ENCODE data around the gene NUP133.

NUP133 gene

DNA sequence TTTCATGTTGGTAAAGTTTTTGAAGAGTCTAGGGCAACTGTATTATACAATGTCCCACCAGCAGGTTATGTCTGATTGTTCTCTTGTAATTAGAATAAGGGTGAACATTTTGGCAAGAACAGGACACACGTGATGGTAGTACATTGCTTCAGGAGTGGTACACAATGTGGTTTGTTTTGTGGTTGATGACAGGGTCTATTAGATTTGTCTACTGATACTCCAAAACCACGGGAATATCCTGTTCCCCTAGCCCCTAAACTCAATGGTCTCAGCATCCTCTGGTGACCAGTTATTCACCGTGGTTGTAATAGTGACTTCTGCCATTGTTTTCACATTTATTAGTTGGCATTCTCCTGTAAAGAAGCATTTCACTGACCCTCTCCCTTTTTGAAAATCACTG, 52.1 kb downstream of the NUP133 start:
- in situ Hi-C loops (cut with MboI; ENCODE audit: low sequenced_read_pairs): no loop called here

DNA sequence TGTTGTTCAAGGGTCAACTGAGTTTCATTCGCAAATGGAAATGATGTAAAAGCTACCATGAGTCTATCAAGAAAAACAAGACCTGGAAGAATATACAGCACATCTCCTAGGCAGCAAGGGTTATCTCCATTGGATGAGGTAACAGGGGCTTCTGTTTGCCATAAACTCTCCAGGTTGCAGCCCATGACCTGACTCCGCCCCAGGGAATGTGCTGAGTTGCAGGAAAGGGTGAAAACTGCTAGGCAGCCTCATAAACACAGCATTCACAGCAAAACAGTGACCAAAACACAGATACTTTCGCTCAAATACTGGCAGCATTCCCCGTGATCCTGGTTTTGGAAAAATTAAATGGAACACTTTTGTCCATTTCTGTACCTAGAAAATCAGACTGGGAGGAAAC, 54.1 kb downstream of the NUP133 start:
- Histone ChIP-seq H3K36me3 (replicated peaks) (peaks cover 59% of the 10 kb centered on the region), H3K4me3 (no peak overlapping the region), H3K4me1 (0 out of 2 replicates have a peak, but pooled peaks cover 4% of the 10 kb centered on the region), H3K27me3 (ENCODE audit: low read depth) (no peaks in the 10 kb centered on the region), H3K9me3 (no peaks in the 10 kb centered on the region)
- in situ Hi-C loops (cut with MboI; ENCODE audit: low sequenced_read_pairs): no loop called here
- no peak for DNase-seq (ENCODE audit: low spot score in 2 of 2)

More for the DNA sequence above, 52.1 kb downstream of the NUP133 start:
- Histone ChIP-seq H3K27me3 (ENCODE audit: low read depth) (no peaks in the 10 kb centered on the region), H3K4me3 (no peak overlapping the region), H3K4me1 (no peaks in the 10 kb centered on the region), H3K36me3 (replicated peaks) (peaks cover 65% of the 10 kb centered on the region), H3K9me3 (no peaks in the 10 kb centered on the region)
- DNase-seq (ENCODE audit: low spot score in 2 of 2): no peak

DNA sequence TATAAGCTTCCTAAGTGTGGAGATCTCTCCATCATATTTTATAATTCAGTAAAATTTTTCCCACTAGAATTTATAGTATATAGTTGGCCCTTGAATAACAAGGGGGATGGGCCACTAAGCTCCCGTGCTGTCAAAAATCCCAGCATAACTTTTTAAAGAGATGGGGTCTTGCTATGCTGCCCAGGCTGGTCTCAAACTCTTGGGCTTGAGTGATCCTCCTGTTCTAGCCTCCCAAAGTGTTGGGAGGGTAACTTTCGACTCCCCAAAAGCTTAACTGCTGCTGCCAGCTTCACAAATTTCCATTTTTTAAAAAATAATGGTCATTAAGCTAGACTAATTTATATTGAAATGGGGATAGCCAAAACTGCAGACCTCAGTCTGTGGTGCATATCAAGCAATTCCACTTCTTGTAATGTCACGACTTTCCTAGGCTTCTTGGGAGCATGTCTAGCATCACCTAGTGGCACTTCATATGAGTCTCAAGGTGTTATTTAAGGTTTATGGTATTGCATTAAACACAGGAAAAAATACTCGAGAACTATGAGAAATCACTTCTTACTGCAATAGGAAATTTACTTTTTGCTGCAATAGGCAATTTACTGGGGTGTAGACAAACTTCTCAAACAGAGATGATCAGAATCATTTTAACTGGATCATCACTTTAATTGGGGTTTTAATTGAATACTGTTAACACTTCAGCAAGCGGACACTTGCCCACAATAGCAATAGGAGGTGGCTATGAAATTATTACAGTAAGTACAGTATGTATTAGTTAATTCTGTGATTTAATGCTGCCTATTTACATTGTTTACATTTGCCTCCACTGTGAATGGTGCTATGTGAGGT, 55.0 kb downstream of the NUP133 start:
- H3K4me3 ChIP-seq: no peak overlapping the region
- H3K36me3 ChIP-seq (replicated peaks): peaks cover 65% of the 10 kb centered on the region
- in situ Hi-C loops (cut with MboI; ENCODE audit: low sequenced_read_pairs): no loop called here
- H3K9me3 ChIP-seq: no peaks in the 10 kb centered on the region
- H3K27me3 ChIP-seq (ENCODE audit: low read depth): no peaks in the 10 kb centered on the region
- H3K4me1 ChIP-seq: 0 out of 2 replicates have a peak, but pooled peaks cover 4% of the 10 kb centered on the region
- DNase-seq (ENCODE audit: low spot score in 2 of 2): no peak

DNA sequence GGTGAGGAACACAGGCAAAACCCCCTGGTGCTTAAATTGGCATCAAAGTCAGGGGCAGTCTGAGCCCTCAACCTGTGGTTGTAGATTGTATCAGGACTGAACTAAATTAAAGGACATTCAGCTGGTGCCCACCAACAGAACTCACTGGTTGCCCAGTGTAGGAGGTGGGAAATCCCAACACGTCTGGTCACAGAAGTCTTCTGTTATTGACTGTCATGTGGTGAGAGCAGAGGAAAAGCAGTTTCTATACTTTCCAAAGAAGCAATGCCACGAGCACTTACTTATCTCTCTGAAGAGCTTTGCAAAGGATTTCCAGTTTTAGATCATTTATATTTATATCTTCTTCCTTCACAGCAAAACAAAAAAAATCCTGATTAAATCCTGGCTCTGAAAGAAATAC, 59.3 kb downstream of the NUP133 start:
- Histone ChIP-seq H3K4me3 (no peak overlapping the region), H3K36me3 (replicated peaks) (peaks cover 54% of the 10 kb centered on the region), H3K4me1 (0 out of 2 replicates have a peak, but pooled peaks cover 4% of the 10 kb centered on the region), H3K9me3 (no peaks in the 10 kb centered on the region), H3K27me3 (ENCODE audit: low read depth) (no peaks in the 10 kb centered on the region)
- in situ Hi-C loops (cut with MboI; ENCODE audit: low sequenced_read_pairs): no loop called here
- no peak for DNase-seq (ENCODE audit: low spot score in 2 of 2)

DNA sequence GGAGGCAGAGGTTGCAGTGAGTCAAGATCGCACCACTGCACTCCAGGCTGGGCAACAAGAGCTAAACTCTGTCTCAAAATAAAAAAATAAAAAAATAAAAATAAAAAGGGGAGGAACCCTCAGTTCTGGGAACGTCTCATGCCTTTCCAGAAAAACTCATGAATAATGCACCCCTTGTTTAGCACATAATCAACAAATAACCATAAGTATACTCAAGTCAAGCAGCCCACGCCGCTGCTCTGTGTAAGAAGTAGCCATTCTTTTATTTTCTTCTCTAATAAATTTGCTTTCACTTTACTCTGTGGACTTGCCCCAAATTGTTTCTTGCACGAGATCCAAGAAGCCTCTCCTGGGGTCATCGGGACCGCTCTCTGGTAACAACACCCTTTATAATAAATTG, 59.8 kb downstream of the NUP133 start:
- Histone ChIP-seq H3K4me1 (0 out of 2 replicates have a peak, but pooled peaks cover 4% of the 10 kb centered on the region), H3K27me3 (ENCODE audit: low read depth) (no peaks in the 10 kb centered on the region), H3K9me3 (no peaks in the 10 kb centered on the region), H3K36me3 (replicated peaks) (peaks cover 51% of the 10 kb centered on the region), H3K4me3 (no peak overlapping the region)
- DNase-seq (ENCODE audit: low spot score in 2 of 2): no peak
- in situ Hi-C loops (cut with MboI; ENCODE audit: low sequenced_read_pairs): no loop called here

DNA sequence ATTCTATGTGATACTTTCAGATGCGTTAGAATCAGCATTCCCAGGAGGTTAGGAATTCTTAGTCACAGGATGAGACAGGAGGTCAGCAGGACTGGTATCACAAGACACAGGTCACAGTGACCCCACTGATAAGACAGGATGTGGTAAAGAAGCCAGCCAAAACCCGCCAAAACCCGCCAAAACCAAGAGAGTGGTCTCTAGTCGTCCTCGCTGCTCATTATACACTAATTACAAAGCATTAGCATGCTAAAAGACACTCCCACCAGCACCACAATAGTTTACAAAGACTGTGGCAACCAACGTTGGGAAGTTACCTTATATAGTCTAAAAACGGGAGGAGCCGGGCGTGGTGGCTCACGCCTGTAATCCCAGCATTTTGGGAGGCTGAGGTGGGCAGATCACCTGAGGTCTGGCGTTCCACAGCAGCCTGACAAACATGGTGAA, 60.3 kb downstream of the NUP133 start:
- Histone ChIP-seq H3K4me1 (0 out of 2 replicates have a peak, but pooled peaks cover 4% of the 10 kb centered on the region), H3K4me3 (no peak overlapping the region), H3K36me3 (replicated peaks) (peaks cover 51% of the 10 kb centered on the region), H3K27me3 (ENCODE audit: low read depth) (no peaks in the 10 kb centered on the region), H3K9me3 (no peaks in the 10 kb centered on the region)
- no peak for DNase-seq (ENCODE audit: low spot score in 2 of 2)
- in situ Hi-C loops (cut with MboI; ENCODE audit: low sequenced_read_pairs): no loop called here

DNA sequence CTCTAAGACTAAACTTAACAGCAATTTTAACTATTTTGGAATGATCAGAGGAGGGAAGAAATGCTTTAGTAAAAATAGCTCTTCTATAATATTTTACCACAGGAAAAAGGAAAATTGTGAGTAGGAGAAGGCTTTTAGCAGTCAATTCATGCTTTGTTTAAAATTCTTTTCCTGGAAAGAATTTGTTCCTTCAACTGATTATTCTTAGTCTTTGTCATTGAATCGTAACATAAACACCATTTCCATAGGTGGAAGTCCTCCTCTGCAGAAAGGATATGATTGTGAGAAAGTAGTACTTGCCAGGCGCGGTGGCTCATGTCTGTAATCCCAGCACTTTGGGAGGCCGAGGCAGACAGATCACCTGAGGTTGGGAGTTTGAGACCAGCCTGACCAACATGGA, 62.3 kb downstream of the NUP133 start:
- H3K9me3 ChIP-seq: no peaks in the 10 kb centered on the region
- peaks cover 43% of the 10 kb centered on the region for H3K36me3 ChIP-seq (replicated peaks)

DNA sequence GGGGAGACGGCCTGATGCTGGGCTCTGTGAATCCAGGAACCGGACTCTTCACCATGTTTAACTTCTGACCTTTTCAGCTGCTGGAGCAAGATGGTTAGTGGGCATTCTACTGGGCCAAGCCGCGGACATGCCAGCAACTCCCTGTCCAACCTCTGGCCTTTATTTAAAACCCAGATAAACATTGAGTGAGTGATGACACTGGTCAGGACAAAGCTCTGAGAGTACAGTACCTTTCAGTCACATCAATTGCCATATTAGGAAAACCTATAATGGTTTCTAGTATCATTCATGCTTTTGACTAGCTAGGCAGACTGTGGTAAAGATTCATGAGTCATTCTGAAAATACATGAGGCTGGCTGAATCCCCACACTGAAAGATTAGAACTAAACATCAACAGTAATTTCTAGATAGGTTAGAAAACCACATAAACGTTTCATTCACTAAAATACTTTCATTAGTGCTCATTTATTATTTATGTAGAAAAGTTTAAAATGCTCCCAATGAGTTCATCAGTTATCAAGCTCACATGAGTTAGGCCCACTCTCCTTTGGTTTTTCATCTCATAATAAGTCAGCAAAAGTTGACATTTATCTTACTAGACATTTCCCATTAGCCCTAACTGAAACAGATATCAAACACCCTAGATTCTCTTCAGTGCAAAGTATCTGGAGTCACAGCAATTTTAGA, 67.1 kb downstream of the NUP133 start:
- H3K4me3 ChIP-seq: no peak overlapping the region
- H3K36me3 ChIP-seq (replicated peaks): peaks cover 31% of the 10 kb centered on the region
- in situ Hi-C loops (cut with MboI; ENCODE audit: low sequenced_read_pairs): no loop called here
- no peaks in the 10 kb centered on the region for H3K9me3 ChIP-seq
- DNase-seq (ENCODE audit: low spot score in 2 of 2): no peak
- H3K27me3 ChIP-seq (ENCODE audit: low read depth): no peaks in the 10 kb centered on the region
- H3K4me1 ChIP-seq: no peaks in the 10 kb centered on the region

More for the DNA sequence above, 62.3 kb downstream of the NUP133 start:
- DNase-seq (ENCODE audit: low spot score in 2 of 2): no peak
- H3K27me3 ChIP-seq (ENCODE audit: low read depth): no peaks in the 10 kb centered on the region
- H3K4me3 ChIP-seq: no peak overlapping the region
- in situ Hi-C loops (cut with MboI; ENCODE audit: low sequenced_read_pairs): no loop called here
- 0 out of 2 replicates have a peak, but pooled peaks cover 4% of the 10 kb centered on the region for H3K4me1 ChIP-seq

DNA sequence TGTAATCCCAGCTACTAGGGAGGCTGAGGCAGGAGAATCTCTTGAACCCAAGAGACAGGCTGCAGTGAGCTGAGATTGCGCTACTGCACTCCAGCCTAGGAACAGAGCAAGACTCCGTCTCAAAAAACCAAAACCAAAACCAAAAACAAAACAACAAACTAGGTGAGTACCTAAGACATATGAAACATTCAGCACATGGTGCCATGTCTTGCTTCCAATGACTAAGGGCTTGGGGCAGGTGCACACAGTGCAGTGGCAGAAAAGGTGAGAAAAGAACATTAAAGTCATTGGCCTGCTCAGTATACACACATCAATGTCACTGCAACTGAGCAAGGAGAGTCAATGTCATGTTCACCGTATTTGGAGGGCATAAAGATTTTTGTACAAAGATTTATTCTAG, 70.1 kb downstream of the NUP133 start:
- in situ Hi-C loops (cut with MboI; ENCODE audit: low sequenced_read_pairs): no loop called here
- Histone ChIP-seq H3K36me3 (replicated peaks) (peaks cover 15% of the 10 kb centered on the region), H3K9me3 (no peaks in the 10 kb centered on the region), H3K4me1 (no peaks in the 10 kb centered on the region), H3K4me3 (no peak overlapping the region), H3K27me3 (ENCODE audit: low read depth) (0 out of 2 replicates have a peak, but pooled peaks cover 6% of the 10 kb centered on the region)
- no peak for DNase-seq (ENCODE audit: low spot score in 2 of 2)

DNA sequence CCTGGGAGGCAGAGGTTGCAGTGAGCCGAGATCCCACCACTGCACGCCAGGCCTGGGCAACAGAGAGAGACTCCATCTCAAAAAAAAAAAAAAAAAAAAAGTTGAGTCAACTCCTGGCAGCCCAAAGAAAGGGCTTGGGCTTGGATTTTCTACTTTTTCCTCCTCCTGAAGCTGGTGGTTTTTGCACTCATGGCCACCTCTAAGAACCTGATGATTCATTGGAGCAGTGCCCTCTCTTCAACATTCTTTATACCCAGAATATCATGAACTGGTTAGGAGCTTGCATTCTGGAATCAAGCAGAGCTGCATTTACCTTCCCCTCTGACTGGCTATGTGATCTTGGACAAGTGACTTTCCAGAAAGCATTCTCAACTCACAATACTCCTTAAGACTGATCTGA, 70.7 kb downstream of the NUP133 start:
- in situ Hi-C loops (cut with MboI; ENCODE audit: low sequenced_read_pairs): no loop called here
- no peak overlapping the region for H3K4me3 ChIP-seq
- H3K9me3 ChIP-seq: no peaks in the 10 kb centered on the region
- no peak for DNase-seq (ENCODE audit: low spot score in 2 of 2)
- H3K36me3 ChIP-seq (replicated peaks): peaks cover 15% of the 10 kb centered on the region
- 0 out of 2 replicates have a peak, but pooled peaks cover 6% of the 10 kb centered on the region for H3K27me3 ChIP-seq (ENCODE audit: low read depth)
- H3K4me1 ChIP-seq: no peaks in the 10 kb centered on the region

DNA sequence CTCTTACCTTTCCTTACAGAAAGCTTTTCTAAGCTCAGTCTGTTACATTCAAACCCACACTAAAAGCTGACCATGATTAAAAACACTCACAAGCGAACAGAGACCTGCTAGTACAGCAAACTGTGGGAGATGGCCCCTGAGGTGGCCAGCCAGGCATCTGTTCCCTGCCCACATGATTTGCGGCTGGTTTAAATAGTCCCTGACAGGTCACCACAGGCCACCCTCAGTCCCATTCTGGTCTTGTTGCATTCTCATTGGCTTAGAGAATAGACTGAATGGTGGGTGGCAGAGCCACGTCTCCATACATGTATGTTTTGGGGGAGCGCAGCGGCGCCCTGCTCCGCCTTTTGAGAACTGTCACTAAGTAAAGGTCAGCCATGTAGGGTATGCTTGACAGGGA, 71.9 kb downstream of the NUP133 start:
- H3K9me3 ChIP-seq: no peaks in the 10 kb centered on the region
- H3K4me3 ChIP-seq: no peak overlapping the region
- no peaks in the 10 kb centered on the region for H3K4me1 ChIP-seq
- no peak for DNase-seq (ENCODE audit: low spot score in 2 of 2)
- H3K27me3 ChIP-seq (ENCODE audit: low read depth): 0 out of 2 replicates have a peak, but pooled peaks cover 6% of the 10 kb centered on the region
- in situ Hi-C loops (cut with MboI; ENCODE audit: low sequenced_read_pairs): no loop called here
- H3K36me3 ChIP-seq (replicated peaks): peaks cover 7% of the 10 kb centered on the region; the same call in 1 of the 2 replicates

DNA sequence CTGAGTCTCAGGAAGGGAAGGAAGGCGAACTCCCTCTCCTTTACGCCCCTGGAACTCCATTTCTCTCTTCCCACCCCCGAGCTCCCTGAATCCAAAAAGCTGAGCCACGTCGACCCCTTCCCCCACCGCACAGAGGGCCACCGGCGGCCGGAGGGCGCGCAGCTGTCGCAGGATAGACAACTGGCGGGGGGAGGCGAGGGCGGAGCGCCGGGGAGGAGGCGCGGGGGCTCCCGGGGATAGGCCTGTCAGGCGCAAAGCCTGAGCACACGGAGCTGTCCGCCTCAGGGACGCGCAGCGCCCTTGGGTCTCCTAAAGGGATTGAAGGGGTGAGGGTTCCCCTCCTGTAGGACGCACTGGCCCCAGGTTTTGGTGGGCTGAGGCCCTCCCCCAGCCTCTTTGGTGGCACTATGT, 73.5 kb downstream of the NUP133 start:
- no peak overlapping the region for H3K4me3 ChIP-seq
- 0 out of 2 replicates have a peak, but pooled peaks cover 6% of the 10 kb centered on the region for H3K27me3 ChIP-seq (ENCODE audit: low read depth)
- no peaks in the 10 kb centered on the region for H3K9me3 ChIP-seq
- in situ Hi-C loops (cut with MboI; ENCODE audit: low sequenced_read_pairs): no loop called here
- H3K36me3 ChIP-seq (replicated peaks): no peaks in the 10 kb centered on the region
- DNase-seq (ENCODE audit: low spot score in 2 of 2): no peak
- no peaks in the 10 kb centered on the region for H3K4me1 ChIP-seq

DNA sequence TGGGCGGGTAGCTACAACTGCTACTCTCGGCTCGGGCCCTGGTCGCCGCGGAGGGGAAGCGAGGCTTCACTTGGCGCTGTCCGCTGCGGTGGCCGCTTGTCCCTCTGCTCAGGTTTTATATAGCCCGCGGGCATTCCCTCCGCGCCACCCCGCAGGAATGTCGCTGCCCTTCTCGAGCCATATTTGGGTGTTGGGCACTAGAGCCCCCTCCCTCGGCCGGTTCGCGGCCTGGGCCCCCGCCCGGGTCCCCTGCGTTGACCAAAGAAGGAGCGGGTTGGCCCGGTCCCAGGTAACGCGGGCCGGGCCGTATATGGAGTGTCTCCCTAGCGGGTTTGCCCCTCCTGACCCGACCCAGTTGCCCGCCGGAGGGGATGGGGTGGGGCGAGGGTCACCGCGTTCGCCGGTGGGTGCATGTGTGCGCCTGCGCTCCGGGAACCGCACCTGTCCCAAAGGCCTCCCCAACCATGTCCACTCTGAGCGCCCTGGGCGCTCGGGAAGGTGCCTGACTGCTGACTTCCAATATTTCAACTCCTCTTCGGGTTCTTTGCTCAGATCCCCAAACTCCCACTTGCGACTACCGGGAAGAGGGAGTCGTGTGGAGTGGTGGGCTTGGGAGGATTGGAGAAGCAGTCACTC, 74.0 kb downstream of the NUP133 start, which contains the start of gene ACTA1:
ACTA1 (minus strand) TSS at position 90 of the 636 bp plus-strand sequence. CDS start 979 bp downstream, outside the sequence.
- H3K4me1 ChIP-seq: no peaks in the 10 kb centered on the region
- H3K4me3 ChIP-seq: no peak within 1 kb of the TSS
- in situ Hi-C loops (cut with MboI; ENCODE audit: low sequenced_read_pairs): no loop called here
- no peaks in the 10 kb centered on the region for H3K9me3 ChIP-seq
- H3K36me3 ChIP-seq (replicated peaks): no peaks in the 10 kb centered on the region
- no peak for DNase-seq (ENCODE audit: low spot score in 2 of 2)
- H3K27me3 ChIP-seq (ENCODE audit: low read depth): 0 out of 2 replicates have a peak, but pooled peaks cover 6% of the 10 kb centered on the region

Measured in HAP-1 (cell line).